Liver (tissue), 9 donors: ENCODE measurements around the gene MALT1. TPM values are rescaled to one million over a fixed set of nuclear protein-coding genes. Genes with fewer than 3 reads are reported as not detected.

Experiments used
- DNase-seq: peaks from one replicate; pipeline ENCODE4 v3.0.0-alpha.2; 2017; ENCODE audit warnings: low spot score
- H3K27ac ChIP-seq, 2 donors: one replicate each; pipeline ENCODE4 v1.7.0; 2013; ENCODE audit warnings: inconsistent platforms in 2 of 2, low read length in 2 of 2, control low read depth in 1 of 2, low read depth in 1 of 2, mild to moderate bottlenecking in 1 of 2
- H3K27me3 ChIP-seq, 4 donors: one replicate each; pipeline versions ENCODE4 v1.6.1 to v1.7.0; 2013; ENCODE audit warnings: low read length in 3 of 4, inconsistent platforms in 1 of 4, mild to moderate bottlenecking in 1 of 4, moderate library complexity in 1 of 4; ENCODE audit not compliant: control insufficient read depth in 4 of 4, insufficient read depth in 4 of 4
- H3K36me3 ChIP-seq, 4 donors: one replicate each; pipeline versions ENCODE4 v1.6.1 to v1.7.0; 2013; ENCODE audit warnings: low read length in 3 of 4, mild to moderate bottlenecking in 3 of 4, low read depth in 1 of 4, moderate library complexity in 1 of 4; ENCODE audit not compliant: control insufficient read depth in 4 of 4, insufficient read depth in 3 of 4
- H3K4me1 ChIP-seq, 4 donors: one replicate each; pipeline versions ENCODE4 v1.6.1 to v1.7.0; 2013; ENCODE audit warnings: low read length in 3 of 4, mild to moderate bottlenecking in 3 of 4, moderate library complexity in 1 of 4; ENCODE audit not compliant: control insufficient read depth in 4 of 4, insufficient read depth in 4 of 4
- H3K4me3 ChIP-seq, 3 donors: one replicate each; pipeline versions ENCODE4 v1.6.1 to v1.7.0; 2013; ENCODE audit warnings: low read length in 3 of 3, control low read depth in 1 of 3, low read depth in 1 of 3, mild to moderate bottlenecking in 1 of 3
- H3K9ac ChIP-seq, 2 donors: one replicate each; pipeline ENCODE4 v1.7.0; 2013; ENCODE audit warnings: low read length in 2 of 2, mild to moderate bottlenecking in 2 of 2, moderate library complexity in 2 of 2, control low read depth in 1 of 2, low read depth in 1 of 2
- H3K9me3 ChIP-seq, 4 donors: one replicate each; pipeline versions ENCODE4 v1.6.1 to v1.7.0; 2013; ENCODE audit warnings: low read length in 3 of 4; ENCODE audit not compliant: control insufficient read depth in 4 of 4
- ATF3 ChIP-seq: IDR thresholded peaks from 2 replicates; pipeline ENCODE4 v1.6.1; 2016; ENCODE audit warnings: antibody characterized with exemption
- EGR1 ChIP-seq, 2 donors: IDR thresholded peaks; 2 replicates each; pipeline ENCODE4 v1.6.1; 2016 to 2018; ENCODE audit warnings: antibody characterized with exemption in 2 of 2, low read depth in 2 of 2
- FOXA1 ChIP-seq: IDR thresholded peaks from 2 replicates; pipeline ENCODE4 v1.6.1; 2016; ENCODE audit warnings: antibody characterized with exemption
- FOXA2 ChIP-seq: IDR thresholded peaks from 2 replicates; pipeline ENCODE4 v1.6.1; 2016; ENCODE audit warnings: antibody characterized with exemption
- HNF4A ChIP-seq, 2 donors: conservative IDR thresholded peaks; 2 replicates each; pipeline ENCODE4 v1.6.1; 2016; ENCODE audit warnings: antibody characterized with exemption in 2 of 2, mild to moderate bottlenecking in 2 of 2
- MAX ChIP-seq: IDR thresholded peaks from 2 replicates; pipeline ENCODE4 v1.6.1; 2016; ENCODE audit warnings: antibody characterized with exemption
- NR2F2 ChIP-seq: IDR thresholded peaks from 2 replicates; pipeline ENCODE4 v1.6.1; 2016; ENCODE audit warnings: antibody characterized with exemption
- RAD21 ChIP-seq, 2 donors: IDR thresholded peaks; 2 replicates each; pipeline ENCODE4 v1.6.1; 2016; ENCODE audit warnings: antibody characterized with exemption in 2 of 2, mild to moderate bottlenecking in 2 of 2
- REST ChIP-seq: IDR thresholded peaks from 2 replicates; pipeline ENCODE4 v1.6.1; 2016; ENCODE audit warnings: antibody characterized with exemption, mild to moderate bottlenecking
- SP1 ChIP-seq: IDR thresholded peaks from 2 replicates; pipeline ENCODE4 v1.6.1; 2018; ENCODE audit warnings: antibody characterized with exemption, mild to moderate bottlenecking
- TAF1 ChIP-seq: conservative IDR thresholded peaks from 2 replicates; pipeline ENCODE4 v1.6.1; 2016; ENCODE audit warnings: antibody characterized with exemption, mild to moderate bottlenecking
- ZBTB33 ChIP-seq: IDR thresholded peaks from 2 replicates; pipeline ENCODE4 v1.6.1; 2016; ENCODE audit warnings: antibody characterized with exemption
- WGBS: extraction: QIAGEN DNeasy Blood & Tissue Kit; methylation state at CpG from one replicate; pipeline ENCODE4 v1.1.7; 2013; 5-methylcytosine and 5-hydroxymethylcytosine counted together
- polyA plus RNA-seq, 2 donors: library from polyadenylated mRNA; stranded (reverse) in 1 of 2; unstranded in 1 of 2; fragments of 200-250 nt in 1 of 2; fragments of >200 nt in 1 of 2; fragmentation: Nextera tagmentation in 1 of 2; extraction: Ambion mirVana in 1 of 2; gene quantifications; one replicate each; pipeline versions ENCODE4 v1.2.1 to v1.2.3, GENCODE V29; 2013 to 2015
- total RNA-seq, 2 donors: library from RNA; depleted of rRNA; stranded (reverse); fragments of >200 nt; gene quantifications; one replicate each; pipeline ENCODE4 v1.2.3, GENCODE V29; 2014
- donor health status: healthy.
- donor health status: healthy.
- donor health status: healthy.
- donor health status: healthy.
- donor health status: healthy.

Gene MALT1
- total and polyA plus RNA-seq, 4 donors: 3.1 to 27.3 (median 6.4) TPM

- no peaks in the 10 kb centered on the region for H3K27me3 ChIP-seq
- peaks cover 0 to 6% (median 3%) of the 10 kb centered on the region in 4 donors for H3K36me3 ChIP-seq
- H3K9me3 ChIP-seq: no peaks in the 10 kb centered on the region
- WGBS: 97% methylated on average over 1 of the region's 1 CpG
- H3K4me1 ChIP-seq: no peaks in the 10 kb centered on the region
- no peak for DNase-seq
- no peak overlapping the region for H3K4me3 ChIP-seq
- H3K9ac ChIP-seq: no peak overlapping the region
- no peak for TF ChIP-seq MAX
- no peak for TF ChIP-seq EGR1 (IDR thresholded peaks at IDR 0.05; ENCODE audit: low read depth in 2 of 2)
- no peak for TF ChIP-seq HNF4A (conservative IDR thresholded peaks at IDR 0.05)
- no peak for TF ChIP-seq ATF3
- no peak for TF ChIP-seq SP1
- TF ChIP-seq REST: no peak
- H3K27ac ChIP-seq: no peak overlapping the region
Observed at GRCh38 chr18:58714821-58715220, 43.6 kb downstream of the MALT1 start.

- no peak overlapping the region for H3K9ac ChIP-seq
- H3K36me3 ChIP-seq: peaks cover 0 to 9% (median 3%) of the 10 kb centered on the region in 4 donors
- DNase-seq: no peak
- no peak overlapping the region for H3K27ac ChIP-seq
- H3K9me3 ChIP-seq: no peaks in the 10 kb centered on the region
- H3K4me3 ChIP-seq: no peak overlapping the region
- WGBS: 71% methylated on average over 2 of the region's 2 CpGs
- H3K27me3 ChIP-seq: no peaks in the 10 kb centered on the region
- TF ChIP-seq HNF4A (conservative IDR thresholded peaks at IDR 0.05) (no peak), RAD21 (IDR thresholded peaks at IDR 0.05) (no peak), FOXA2 (no peak), NR2F2 (no peak), TAF1 (no peak), ZBTB33 (no peak), REST (no peak), EGR1 (IDR thresholded peaks at IDR 0.05; ENCODE audit: low read depth in 2 of 2) (no peak), SP1 (no peak), FOXA1 (no peak), ATF3 (no peak), MAX (no peak)
- no peaks in the 10 kb centered on the region for H3K4me1 ChIP-seq
Observed at GRCh38 chr18:58715540-58715939, 44.3 kb downstream of the MALT1 start.
